IPS-NIHi7 (cell line): ENCODE data around the gene PSMG3.

Experiments used
- DNase-seq: peaks from one replicate; pipeline ENCODE4 v3.0.0; 2012; ENCODE audit warnings: mixed read lengths; ENCODE audit errors: extremely low spot score

Gene PSMG3

GRCh38 chr7:1569833-1570632, at the start of gene PSMG3:
Gene PSMG3 (minus strand): TSS chr7:1570032. CDS start chr7:1569339, 693 bp downstream.
- DNase-seq, result peak; percentile 89

GRCh38 chr7:1618475-1618874, 48.6 kb upstream of the PSMG3 start:
- DNase-seq, result no peak

- no peak for DNase-seq
These were observed 48.1 kb upstream of the PSMG3 start for GRCh38 chr7:1617957-1618356.

- no peak for DNase-seq
These were observed 46.9 kb upstream of the PSMG3 start for GRCh38 chr7:1616741-1617140.

GRCh38 chr7:1611708-1612241, 41.9 kb upstream of the PSMG3 start:
- no peak for DNase-seq

- DNase-seq, result no peak
These were observed 41.0 kb upstream of the PSMG3 start for GRCh38 chr7:1610678-1611302.

GRCh38 chr7:1610013-1610677, 40.3 kb upstream of the PSMG3 start:
- no peak for DNase-seq

- no peak for DNase-seq
These were observed 39.2 kb upstream of the PSMG3 start for GRCh38 chr7:1609023-1609422.

GRCh38 chr7:1608318-1608717, 38.5 kb upstream of the PSMG3 start:
- DNase-seq, result no peak

GRCh38 chr7:1607696-1608095, 37.9 kb upstream of the PSMG3 start:
- peak; percentile 44 for DNase-seq

- DNase-seq, result no peak
These were observed 37.2 kb upstream of the PSMG3 start for GRCh38 chr7:1607001-1607400.

GRCh38 chr7:1604383-1604782, 34.6 kb upstream of the PSMG3 start:
- no peak for DNase-seq

GRCh38 chr7:1603346-1604225, 33.8 kb upstream of the PSMG3 start:
- DNase-seq, result no peak

GRCh38 chr7:1602386-1602785, 32.6 kb upstream of the PSMG3 start:
- no peak for DNase-seq

GRCh38 chr7:1601956-1602355, 32.1 kb upstream of the PSMG3 start:
- no peak for DNase-seq

- no peak for DNase-seq
These were observed 30.0 kb upstream of the PSMG3 start for GRCh38 chr7:1599640-1600395.

- no peak for DNase-seq
These were observed 29.3 kb upstream of the PSMG3 start for GRCh38 chr7:1598961-1599639.

- no peak for DNase-seq
These were observed 28.5 kb upstream of the PSMG3 start for GRCh38 chr7:1598286-1598685.

- DNase-seq, result no peak
These were observed 28.0 kb upstream of the PSMG3 start for GRCh38 chr7:1597791-1598190.

- DNase-seq, result no peak
These were observed 27.4 kb upstream of the PSMG3 start for GRCh38 chr7:1597066-1597760.
